Liver (tissue), 3 donors: Measurements from ENCODE around the gene THAP7.

Source experiments
- ATF3 ChIP-seq: IDR thresholded peaks from 2 replicates; pipeline ENCODE4 v1.6.1; 2016; ENCODE audit warnings: antibody characterized with exemption
- EGR1 ChIP-seq, 2 donors: IDR thresholded peaks; 2 replicates each; pipeline ENCODE4 v1.6.1; 2016 to 2018; ENCODE audit warnings: antibody characterized with exemption in 2 of 2, low read depth in 2 of 2
- GABPA ChIP-seq, 2 donors: IDR thresholded peaks in 1 of 2; conservative IDR thresholded peaks in 1 of 2; 2 replicates each; pipeline ENCODE4 v1.6.1; 2016; ENCODE audit warnings: antibody characterized with exemption in 2 of 2, mild to moderate bottlenecking in 1 of 2, moderate library complexity in 1 of 2
- JUND ChIP-seq, 2 donors: IDR thresholded peaks; 2 replicates each; pipeline ENCODE4 v1.6.1; 2016; ENCODE audit warnings: antibody characterized with exemption in 2 of 2
- MAX ChIP-seq: IDR thresholded peaks from 2 replicates; pipeline ENCODE4 v1.6.1; 2016; ENCODE audit warnings: antibody characterized with exemption
- RAD21 ChIP-seq, 2 donors: IDR thresholded peaks; 2 replicates each; pipeline ENCODE4 v1.6.1; 2016; ENCODE audit warnings: antibody characterized with exemption in 2 of 2, mild to moderate bottlenecking in 2 of 2
- SP1 ChIP-seq: IDR thresholded peaks from 2 replicates; pipeline ENCODE4 v1.6.1; 2018; ENCODE audit warnings: antibody characterized with exemption, mild to moderate bottlenecking
- TAF1 ChIP-seq: conservative IDR thresholded peaks from 2 replicates; pipeline ENCODE4 v1.6.1; 2016; ENCODE audit warnings: antibody characterized with exemption, mild to moderate bottlenecking
- YY1 ChIP-seq: IDR thresholded peaks from 2 replicates; pipeline ENCODE4 v1.6.1; 2016; ENCODE audit warnings: antibody characterized with exemption, mild to moderate bottlenecking
- ZBTB33 ChIP-seq: IDR thresholded peaks from 2 replicates; pipeline ENCODE4 v1.6.1; 2016; ENCODE audit warnings: antibody characterized with exemption
- TF ChIP-seq, protein P1 (sequence below): fragments of 150-350 bp; IDR thresholded peaks from 2 replicates; pipeline ENCODE4 v1.5.1; 2017; ENCODE audit warnings: improper control_type of control experiment, low read depth, low read length; ENCODE audit not compliant: missing input control
- TF ChIP-seq, protein P2 (sequence below): IDR thresholded peaks from 2 replicates; pipeline ENCODE4 v1.6.1; 2016; ENCODE audit warnings: antibody characterized with exemption, mild to moderate bottlenecking
- donor health status: healthy.
- donor health status: healthy.

- TF ChIP-seq, protein P1, sequence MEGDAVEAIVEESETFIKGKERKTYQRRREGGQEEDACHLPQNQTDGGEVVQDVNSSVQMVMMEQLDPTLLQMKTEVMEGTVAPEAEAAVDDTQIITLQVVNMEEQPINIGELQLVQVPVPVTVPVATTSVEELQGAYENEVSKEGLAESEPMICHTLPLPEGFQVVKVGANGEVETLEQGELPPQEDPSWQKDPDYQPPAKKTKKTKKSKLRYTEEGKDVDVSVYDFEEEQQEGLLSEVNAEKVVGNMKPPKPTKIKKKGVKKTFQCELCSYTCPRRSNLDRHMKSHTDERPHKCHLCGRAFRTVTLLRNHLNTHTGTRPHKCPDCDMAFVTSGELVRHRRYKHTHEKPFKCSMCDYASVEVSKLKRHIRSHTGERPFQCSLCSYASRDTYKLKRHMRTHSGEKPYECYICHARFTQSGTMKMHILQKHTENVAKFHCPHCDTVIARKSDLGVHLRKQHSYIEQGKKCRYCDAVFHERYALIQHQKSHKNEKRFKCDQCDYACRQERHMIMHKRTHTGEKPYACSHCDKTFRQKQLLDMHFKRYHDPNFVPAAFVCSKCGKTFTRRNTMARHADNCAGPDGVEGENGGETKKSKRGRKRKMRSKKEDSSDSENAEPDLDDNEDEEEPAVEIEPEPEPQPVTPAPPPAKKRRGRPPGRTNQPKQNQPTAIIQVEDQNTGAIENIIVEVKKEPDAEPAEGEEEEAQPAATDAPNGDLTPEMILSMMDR = no peak
- no peak for TF ChIP-seq GABPA (IDR thresholded peaks at IDR 0.05 in 1 of 2, conservative IDR thresholded peaks at IDR 0.05 in 1 of 2)
- TF ChIP-seq, protein P2, sequence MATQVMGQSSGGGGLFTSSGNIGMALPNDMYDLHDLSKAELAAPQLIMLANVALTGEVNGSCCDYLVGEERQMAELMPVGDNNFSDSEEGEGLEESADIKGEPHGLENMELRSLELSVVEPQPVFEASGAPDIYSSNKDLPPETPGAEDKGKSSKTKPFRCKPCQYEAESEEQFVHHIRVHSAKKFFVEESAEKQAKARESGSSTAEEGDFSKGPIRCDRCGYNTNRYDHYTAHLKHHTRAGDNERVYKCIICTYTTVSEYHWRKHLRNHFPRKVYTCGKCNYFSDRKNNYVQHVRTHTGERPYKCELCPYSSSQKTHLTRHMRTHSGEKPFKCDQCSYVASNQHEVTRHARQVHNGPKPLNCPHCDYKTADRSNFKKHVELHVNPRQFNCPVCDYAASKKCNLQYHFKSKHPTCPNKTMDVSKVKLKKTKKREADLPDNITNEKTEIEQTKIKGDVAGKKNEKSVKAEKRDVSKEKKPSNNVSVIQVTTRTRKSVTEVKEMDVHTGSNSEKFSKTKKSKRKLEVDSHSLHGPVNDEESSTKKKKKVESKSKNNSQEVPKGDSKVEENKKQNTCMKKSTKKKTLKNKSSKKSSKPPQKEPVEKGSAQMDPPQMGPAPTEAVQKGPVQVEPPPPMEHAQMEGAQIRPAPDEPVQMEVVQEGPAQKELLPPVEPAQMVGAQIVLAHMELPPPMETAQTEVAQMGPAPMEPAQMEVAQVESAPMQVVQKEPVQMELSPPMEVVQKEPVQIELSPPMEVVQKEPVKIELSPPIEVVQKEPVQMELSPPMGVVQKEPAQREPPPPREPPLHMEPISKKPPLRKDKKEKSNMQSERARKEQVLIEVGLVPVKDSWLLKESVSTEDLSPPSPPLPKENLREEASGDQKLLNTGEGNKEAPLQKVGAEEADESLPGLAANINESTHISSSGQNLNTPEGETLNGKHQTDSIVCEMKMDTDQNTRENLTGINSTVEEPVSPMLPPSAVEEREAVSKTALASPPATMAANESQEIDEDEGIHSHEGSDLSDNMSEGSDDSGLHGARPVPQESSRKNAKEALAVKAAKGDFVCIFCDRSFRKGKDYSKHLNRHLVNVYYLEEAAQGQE = no peak
- no peak for TF ChIP-seq RAD21 (IDR thresholded peaks at IDR 0.05)
- no peak for TF ChIP-seq JUND (IDR thresholded peaks at IDR 0.05)
- no peak for TF ChIP-seq EGR1 (IDR thresholded peaks at IDR 0.05; ENCODE audit: low read depth in 2 of 2)
- TF ChIP-seq ZBTB33 = no peak
- no peak for TF ChIP-seq TAF1
- TF ChIP-seq ATF3 = no peak
- TF ChIP-seq YY1 = no peak
- no peak for TF ChIP-seq SP1
- TF ChIP-seq MAX = no peak
Measured at GRCh38 chr22:20979940-20980453, 21.9 kb downstream of the THAP7 start.
